Natural killer cell (primary cell): Measurements from ENCODE around the gene NDST3. TPM values are rescaled to one million over a fixed set of nuclear protein-coding genes. Genes with fewer than 3 reads are reported as not detected.

Experiments
- ATAC-seq, 3 donors: fragments of 150-1000 bp in 2 of 3; fragments of 200-7000 bp in 1 of 3; cut with Tn5 transposase; 1 replicate in 1 of 3; 2 replicates in 2 of 3; pipeline ENCODE4 v1.10.0; 2021; ENCODE audit warnings: mild to moderate bottlenecking in 2 of 3, moderate library complexity in 2 of 3
- DNase-seq, 2 donors: peaks; one replicate each; pipeline versions ENCODE4 v3.0.0 to v3.0.0-alpha.2; 2013 to 2021; ENCODE audit warnings: mixed read lengths in 1 of 2
- H3K27ac ChIP-seq: one replicate; pipeline ENCODE4 v1.5.1; 2013; ENCODE audit warnings: mild to moderate bottlenecking, low read length
- H3K27me3 ChIP-seq: one replicate; pipeline ENCODE4 v1.6.1; 2013; ENCODE audit warnings: low read length; ENCODE audit not compliant: control insufficient read depth, insufficient read depth
- H3K36me3 ChIP-seq: one replicate; pipeline ENCODE4 v1.6.1; 2013; ENCODE audit warnings: low read length; ENCODE audit not compliant: control insufficient read depth, insufficient read depth
- H3K4me1 ChIP-seq: one replicate; pipeline ENCODE4 v1.6.1; 2013; ENCODE audit warnings: low read length; ENCODE audit not compliant: control insufficient read depth, insufficient read depth
- H3K4me3 ChIP-seq: one replicate; pipeline ENCODE4 v1.5.1; 2013; ENCODE audit warnings: low read length
- H3K9me3 ChIP-seq: one replicate; pipeline ENCODE4 v1.6.1; 2013; ENCODE audit warnings: low read length; ENCODE audit not compliant: control insufficient read depth, insufficient read depth
- H3K27ac Mint-ChIP-seq, 2 donors: one replicate each; pipeline ENCODE4 v1.8.0; 2022; ENCODE audit warnings: mild to moderate bottlenecking in 2 of 2, mixed read lengths in 2 of 2, moderate library complexity in 1 of 2
- H3K27me3 Mint-ChIP-seq, 2 donors: one replicate each; pipeline ENCODE4 v1.8.0; 2022; ENCODE audit warnings: low read depth in 2 of 2, mixed read lengths in 2 of 2
- H3K36me3 Mint-ChIP-seq: one replicate; pipeline ENCODE4 v1.8.0; 2022; ENCODE audit warnings: mixed read lengths
- H3K4me1 Mint-ChIP-seq, 2 donors: one replicate each; pipeline ENCODE4 v1.8.0; 2022; ENCODE audit warnings: mixed read lengths in 2 of 2
- H3K4me3 Mint-ChIP-seq: one replicate; pipeline ENCODE4 v1.8.0; 2022; ENCODE audit warnings: mild to moderate bottlenecking, moderate library complexity, mixed read lengths
- H3K9me3 Mint-ChIP-seq, 2 donors: one replicate each; pipeline ENCODE4 v1.8.0; 2022; ENCODE audit warnings: mixed read lengths in 2 of 2
- CTCF ChIP-seq: fragments of 200-600 bp; IDR thresholded peaks from one replicate; pipeline ENCODE4 v1.8.0; 2022; ENCODE audit warnings: antibody characterized with exemption
- WGBS: methylation state at CpG from one replicate; pipeline ENCODE4 v1.1.7; 2013; ENCODE audit warnings: missing lambda C conversion rate; ENCODE audit not compliant: insufficient coverage; 5-methylcytosine and 5-hydroxymethylcytosine counted together
- intact Hi-C: fragments of 100-400 bp; cut with micrococcal nuclease; formaldehyde crosslinking; loops from one replicate; pipeline ENCODE4 v1.14.2; 2022
- total RNA-seq, 4 donors: library from RNA; stranded (reverse); fragments of 120-200 nt in 1 of 4; gene quantifications; one replicate each; pipeline versions ENCODE4 v1.2.3 to v1.2.4, GENCODE V29; 2013 to 2022

NDST3 gene
- total RNA-seq, 3 donors from 2014 or later (not counting 1 experiment from before 2014, with no cell fraction given): not detected

GRCh38 chr4:118033148-118034052 is 886 bp upstream of the NDST3 start:
- H3K4me1 ChIP-seq: no peaks in the 10 kb centered on the region
- H3K9me3 Mint-ChIP-seq: no peaks in the 10 kb centered on the region
- H3K27ac ChIP-seq: no peak overlapping the region
- ATAC-seq: no peak
- no peak overlapping the region for H3K4me3 Mint-ChIP-seq
- no peak for TF ChIP-seq CTCF
- no peak overlapping the region for H3K4me3 ChIP-seq
- H3K9me3 ChIP-seq: no peaks in the 10 kb centered on the region
- no peaks in the 10 kb centered on the region for H3K36me3 ChIP-seq
- H3K27me3 ChIP-seq: peaks cover 10% of the 10 kb centered on the region
- no peak overlapping the region for H3K27ac Mint-ChIP-seq
- DNase-seq: no peak
- no peaks in the 10 kb centered on the region for H3K4me1 Mint-ChIP-seq
- no peaks in the 10 kb centered on the region for H3K36me3 Mint-ChIP-seq
- intact Hi-C loops: no loop called here
- peaks cover 13 to 19% of the 10 kb centered on the region in 2 donors for H3K27me3 Mint-ChIP-seq
- WGBS: 1% methylated on average over 99 of the region's 100 CpGs

GRCh38 chr4:118035309-118035708 is 1.0 kb downstream of the NDST3 start:
- H3K4me1 Mint-ChIP-seq: no peaks in the 10 kb centered on the region
- no peaks in the 10 kb centered on the region for H3K36me3 Mint-ChIP-seq
- H3K4me3 Mint-ChIP-seq: no peak overlapping the region
- Histone ChIP-seq H3K27me3 (peaks cover 10% of the 10 kb centered on the region), H3K27ac (no peak overlapping the region), H3K36me3 (no peaks in the 10 kb centered on the region), H3K4me1 (no peaks in the 10 kb centered on the region), H3K4me3 (no peak overlapping the region), H3K9me3 (no peaks in the 10 kb centered on the region)
- intact Hi-C loops: no loop called here
- no peak for TF ChIP-seq CTCF
- DNase-seq (no peak), ATAC-seq (no peak)
- no peak overlapping the region for H3K27ac Mint-ChIP-seq
- WGBS: no CpG with 5 or more reads among the region's 1 CpG
- peaks cover 13 to 19% of the 10 kb centered on the region in 2 donors for H3K27me3 Mint-ChIP-seq
- peaks cover 2 to 3% of the 10 kb centered on the region in 2 donors for H3K9me3 Mint-ChIP-seq

GRCh38 chr4:118036336-118036735 is 2.0 kb downstream of the NDST3 start:
- no peak overlapping the region for H3K27ac Mint-ChIP-seq
- no peak overlapping the region for H3K4me3 ChIP-seq
- TF ChIP-seq CTCF: no peak
- intact Hi-C loops: no loop called here
- no peaks in the 10 kb centered on the region for H3K4me1 ChIP-seq
- peaks cover 10% of the 10 kb centered on the region for H3K27me3 ChIP-seq
- whole genome bisulfite sequencing: 0% methylated on average over 1 of the region's 2 CpGs
- ATAC-seq: no peak
- no peaks in the 10 kb centered on the region for H3K36me3 Mint-ChIP-seq
- H3K9me3 ChIP-seq: no peaks in the 10 kb centered on the region
- H3K4me3 Mint-ChIP-seq: no peak overlapping the region
- peaks cover 13 to 16% of the 10 kb centered on the region in 2 donors for H3K27me3 Mint-ChIP-seq
- H3K27ac ChIP-seq: no peak overlapping the region
- H3K4me1 Mint-ChIP-seq: no peaks in the 10 kb centered on the region
- no peaks in the 10 kb centered on the region for H3K36me3 ChIP-seq
- peaks cover 2 to 3% of the 10 kb centered on the region in 2 donors for H3K9me3 Mint-ChIP-seq
- DNase-seq: no peak
